A673 (cell line): ENCODE measurements around the gene LMOD3. TPM values are rescaled to one million over a fixed set of nuclear protein-coding genes. Genes with fewer than 3 reads are reported as not detected.

ENCODE experiments used
- BruUV-seq: library from RNA; stranded (reverse); fragments of 400-500 nt; replicated peaks from 2 replicates; lab custom pipeline; 2021; lab: Mats Ljungman, UMichigan
- CTCF ChIA-PET: fragments of 300-600 bp; sonication (Branson Sonifier 250); formaldehyde crosslinking; loops from one replicate; lab custom pipeline; 2022; ENCODE audit warnings: antibody characterized with exemption; lab: Charles Lee
- POLR2A ChIA-PET: fragments of 300-600 bp; sonication (Branson Sonifier 250); formaldehyde crosslinking; loops from one replicate; lab custom pipeline; 2022; ENCODE audit warnings: antibody characterized with exemption; ENCODE audit not compliant: low non-redundant PET; lab: Charles Lee
- DNase-seq: peaks from one replicate; pipeline ENCODE4 v3.0.0-alpha.2; 2015; ENCODE audit warnings: low spot score
- H3K27ac ChIP-seq: fragments of 200-600 bp; sonication (generic); 2 replicates; pipeline ENCODE4 v1.5.1; 2016; ENCODE audit warnings: mixed run types, low read depth, mild to moderate bottlenecking, mixed read lengths, antibody characterized with exemption, low read length; ENCODE audit not compliant: poor library complexity, severe bottlenecking
- H3K27me3 ChIP-seq: fragments of 200-600 bp; sonication (generic); replicated peaks from 2 replicates; pipeline ENCODE4 v1.6.1; 2017; ENCODE audit warnings: mixed run types, low read depth, mild to moderate bottlenecking, mixed read lengths, antibody characterized with exemption, low read length; ENCODE audit not compliant: insufficient read depth, poor library complexity
- H3K36me3 ChIP-seq: fragments of 200-600 bp; sonication (generic); 2 replicates; pipeline ENCODE4 v1.6.1; 2016; ENCODE audit warnings: mixed run types, mild to moderate bottlenecking, mixed read lengths, antibody characterized with exemption, low read length; ENCODE audit not compliant: insufficient read depth, poor library complexity, severe bottlenecking
- H3K4me1 ChIP-seq: fragments of 200-600 bp; sonication (generic); 2 replicates; pipeline ENCODE4 v1.6.1; 2017; ENCODE audit warnings: mixed run types, mild to moderate bottlenecking, mixed read lengths, antibody characterized with exemption, low read length; ENCODE audit not compliant: insufficient read depth, poor library complexity, severe bottlenecking
- H3K4me3 ChIP-seq: fragments of 200-600 bp; sonication (generic); 2 replicates; pipeline ENCODE4 v1.5.1; 2016; ENCODE audit warnings: low read depth, mixed run types, mild to moderate bottlenecking, mixed read lengths, low read length; ENCODE audit not compliant: poor library complexity, severe bottlenecking
- H3K9me3 ChIP-seq: fragments of 200-600 bp; sonication (generic); 2 replicates; pipeline ENCODE4 v1.6.1; 2016; ENCODE audit warnings: mixed run types, low read depth, mild to moderate bottlenecking, mixed read lengths, antibody characterized with exemption, low read length; ENCODE audit not compliant: poor library complexity, severe bottlenecking
- CTCF ChIP-seq: fragments of 300-800, 200-600 bp; sonication (generic); conservative IDR thresholded peaks from 2 replicates; pipeline ENCODE4 v1.5.1; 2017; ENCODE audit warnings: low read depth, mild to moderate bottlenecking, antibody characterized with exemption, low read length, moderate library complexity, mixed read lengths
- EZH2 ChIP-seq: fragments of 200-600 bp; sonication (generic); IDR thresholded peaks from 2 replicates; pipeline ENCODE4 v1.6.1; 2017; ENCODE audit warnings: borderline replicate concordance, low read depth, mild to moderate bottlenecking, mixed read lengths, antibody characterized with exemption, low read length; ENCODE audit not compliant: poor library complexity, severe bottlenecking
- intact Hi-C: fragments of 100-400 bp; cut with micrococcal nuclease; formaldehyde crosslinking; loops from one replicate; pipeline ENCODE4 v1.10.0; 2022; ENCODE audit not compliant: unreplicated experiment
- total RNA-seq: library from RNA; stranded (reverse); gene quantifications from 2 replicates; pipeline ENCODE4 v1.2.3, GENCODE V29; 2021

Gene LMOD3
- total RNA-seq, 1 experiment from 2014 or later = not detected

GRCh38 chr3:69118555-69118954 is 3.8 kb downstream of the LMOD3 start:
- no peak overlapping the region for H3K4me3 ChIP-seq
- DNase-seq = no peak
- ChIA-PET CTCF (no interaction called here), POLR2A (no interaction called here)
- intact Hi-C loops = no loop called here
- no peaks in the 10 kb centered on the region for H3K4me1 ChIP-seq
- no peaks in the 10 kb centered on the region for H3K9me3 ChIP-seq
- H3K27me3 ChIP-seq = no peaks in the 10 kb centered on the region
- no peak for TF ChIP-seq EZH2
- no peak for TF ChIP-seq CTCF
- no peaks in the 10 kb centered on the region for H3K36me3 ChIP-seq
- H3K27ac ChIP-seq = no peak overlapping the region
- BruUV-seq = no TSS peak

- DNase-seq = no peak
These were observed 5.5 kb downstream of the LMOD3 start for GRCh38 chr3:69116897-69117296.

GRCh38 chr3:69116162-69116561 is 6.2 kb downstream of the LMOD3 start:
- TF ChIP-seq EZH2 (no peak), CTCF (no peak)
- no peaks in the 10 kb centered on the region for H3K9me3 ChIP-seq

More at GRCh38 chr3:69116897-69117296, 5.5 kb downstream of the LMOD3 start:
- TF ChIP-seq EZH2 = no peak
- no peak for TF ChIP-seq CTCF
- ChIA-PET POLR2A (no interaction called here), CTCF (no interaction called here)
- Histone ChIP-seq H3K27ac (no peak overlapping the region), H3K9me3 (no peaks in the 10 kb centered on the region), H3K4me1 (no peaks in the 10 kb centered on the region), H3K4me3 (no peak overlapping the region), H3K27me3 (no peaks in the 10 kb centered on the region), H3K36me3 (no peaks in the 10 kb centered on the region)
- intact Hi-C loops = no loop called here
- no TSS peak for BruUV-seq

More at GRCh38 chr3:69116162-69116561, 6.2 kb downstream of the LMOD3 start:
- Histone ChIP-seq H3K4me3 (no peak overlapping the region), H3K27me3 (no peaks in the 10 kb centered on the region), H3K4me1 (no peaks in the 10 kb centered on the region), H3K27ac (no peak overlapping the region), H3K36me3 (no peaks in the 10 kb centered on the region)
- ChIA-PET CTCF (no interaction called here), POLR2A (no interaction called here)
- intact Hi-C loops = no loop called here
- no peak for DNase-seq
- no TSS peak for BruUV-seq
